IPS-18c (cell line): ENCODE measurements around the gene POLR2L.

ENCODE experiments used
- H3K4me3 ChIP-seq: 2 replicates; pipeline ENCODE4 v1.7.0; 2013; ENCODE audit warnings: low read depth, mild to moderate bottlenecking, low read length, moderate library complexity; ENCODE audit not compliant: insufficient read depth
- H3K9me3 ChIP-seq: one replicate; pipeline ENCODE4 v1.6.1; 2013; ENCODE audit warnings: mild to moderate bottlenecking, low read length, moderate library complexity; ENCODE audit not compliant: control insufficient read depth, insufficient read depth

The POLR2L gene

GRCh38 chr11:825366-826226 is 16.7 kb downstream of the POLR2L start:
- Histone ChIP-seq H3K4me3 (no peak overlapping the region), H3K9me3 (no peaks in the 10 kb centered on the region)

GRCh38 chr11:824942-825341 is 17.4 kb downstream of the POLR2L start:
- no peaks in the 10 kb centered on the region for H3K9me3 ChIP-seq
- no peak overlapping the region for H3K4me3 ChIP-seq

- Histone ChIP-seq H3K4me3 (no peak overlapping the region), H3K9me3 (no peaks in the 10 kb centered on the region)
Observed at GRCh38 chr11:824292-824880, 17.9 kb downstream of the POLR2L start.

DNA sequence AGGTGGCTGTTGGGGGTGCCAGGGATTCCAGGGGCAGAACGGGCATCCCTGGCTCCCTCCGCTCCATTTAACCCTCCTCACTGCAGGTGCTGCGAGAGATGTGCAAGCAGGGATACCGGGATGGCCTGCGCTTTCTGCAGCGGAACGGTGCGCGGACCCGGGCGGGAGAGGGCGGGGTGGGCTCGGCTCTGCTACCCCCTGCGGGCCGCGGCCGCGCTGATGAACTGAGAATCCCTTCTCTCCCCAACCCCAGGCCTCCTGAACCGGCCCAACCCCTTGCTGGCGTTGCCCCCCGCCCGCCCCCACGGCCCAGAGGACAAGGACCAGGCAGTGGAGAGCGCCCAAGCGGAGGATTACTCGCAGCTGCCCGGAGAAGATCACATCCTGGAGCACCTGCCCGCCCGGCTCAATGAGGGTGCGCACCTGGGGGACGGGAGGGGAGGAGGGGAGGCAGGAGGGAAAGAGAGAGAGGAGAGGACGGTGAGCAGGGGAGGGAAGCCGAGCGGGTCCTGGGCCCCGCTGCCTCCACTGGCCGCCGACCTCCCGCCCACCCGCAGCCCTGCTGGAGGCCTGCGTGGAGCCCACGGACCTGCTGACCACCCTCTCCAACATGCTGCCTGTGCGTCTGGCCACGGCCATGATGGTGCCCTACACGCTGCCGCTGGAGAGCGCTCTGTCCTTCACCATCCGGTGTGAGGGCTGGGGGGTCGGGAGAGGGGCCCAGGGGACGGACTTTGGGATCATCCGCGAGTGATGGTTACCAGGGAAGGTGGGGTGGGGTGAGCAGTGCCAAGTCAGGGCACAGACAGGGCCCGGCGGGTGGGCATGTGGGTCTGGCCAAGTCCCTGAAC is 18.7 kb downstream of the POLR2L start:
- Histone ChIP-seq H3K4me3 (no peak overlapping the region), H3K9me3 (no peaks in the 10 kb centered on the region)

DNA sequence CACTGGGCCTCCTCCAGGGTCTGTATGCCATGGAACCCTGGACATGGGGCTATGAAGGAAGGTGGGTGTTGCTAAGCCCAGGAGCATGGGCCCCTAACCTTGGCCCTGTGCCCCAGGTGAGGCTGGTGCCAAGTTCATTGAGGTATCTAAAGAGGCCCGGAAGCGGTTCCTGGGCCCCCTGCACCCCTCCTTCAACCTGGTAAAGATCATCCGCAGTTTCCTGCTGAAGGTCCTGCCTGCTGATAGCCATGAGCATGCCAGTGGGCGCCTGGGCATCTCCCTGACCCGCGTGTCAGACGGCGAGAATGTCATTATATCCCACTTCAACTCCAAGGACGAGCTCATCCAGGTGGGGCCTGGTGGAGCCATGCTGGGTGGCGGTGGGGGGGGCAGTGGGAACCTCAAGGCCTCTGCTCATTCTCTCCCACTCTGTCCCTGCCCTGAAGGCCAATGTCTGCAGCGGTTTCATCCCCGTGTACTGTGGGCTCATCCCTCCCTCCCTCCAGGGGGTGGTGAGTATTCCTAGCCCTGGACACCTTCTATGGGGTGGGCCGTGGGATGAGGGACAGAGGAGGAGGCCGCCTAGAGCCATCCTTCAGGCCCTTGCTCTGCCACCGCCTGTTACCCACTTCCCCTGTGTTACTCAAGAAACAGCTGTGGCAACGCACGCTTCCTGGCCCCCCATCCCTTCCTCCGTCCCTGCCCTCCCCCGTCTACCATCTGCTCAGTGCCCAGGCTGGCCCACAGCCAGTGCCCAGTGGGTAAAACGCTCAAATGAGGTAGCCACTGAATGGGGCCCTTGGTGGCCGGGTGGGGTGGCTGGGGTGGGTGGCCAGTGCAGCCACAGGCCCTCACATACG is 20.6 kb downstream of the POLR2L start:
- Histone ChIP-seq H3K9me3 (no peaks in the 10 kb centered on the region), H3K4me3 (no peak overlapping the region)

DNA sequence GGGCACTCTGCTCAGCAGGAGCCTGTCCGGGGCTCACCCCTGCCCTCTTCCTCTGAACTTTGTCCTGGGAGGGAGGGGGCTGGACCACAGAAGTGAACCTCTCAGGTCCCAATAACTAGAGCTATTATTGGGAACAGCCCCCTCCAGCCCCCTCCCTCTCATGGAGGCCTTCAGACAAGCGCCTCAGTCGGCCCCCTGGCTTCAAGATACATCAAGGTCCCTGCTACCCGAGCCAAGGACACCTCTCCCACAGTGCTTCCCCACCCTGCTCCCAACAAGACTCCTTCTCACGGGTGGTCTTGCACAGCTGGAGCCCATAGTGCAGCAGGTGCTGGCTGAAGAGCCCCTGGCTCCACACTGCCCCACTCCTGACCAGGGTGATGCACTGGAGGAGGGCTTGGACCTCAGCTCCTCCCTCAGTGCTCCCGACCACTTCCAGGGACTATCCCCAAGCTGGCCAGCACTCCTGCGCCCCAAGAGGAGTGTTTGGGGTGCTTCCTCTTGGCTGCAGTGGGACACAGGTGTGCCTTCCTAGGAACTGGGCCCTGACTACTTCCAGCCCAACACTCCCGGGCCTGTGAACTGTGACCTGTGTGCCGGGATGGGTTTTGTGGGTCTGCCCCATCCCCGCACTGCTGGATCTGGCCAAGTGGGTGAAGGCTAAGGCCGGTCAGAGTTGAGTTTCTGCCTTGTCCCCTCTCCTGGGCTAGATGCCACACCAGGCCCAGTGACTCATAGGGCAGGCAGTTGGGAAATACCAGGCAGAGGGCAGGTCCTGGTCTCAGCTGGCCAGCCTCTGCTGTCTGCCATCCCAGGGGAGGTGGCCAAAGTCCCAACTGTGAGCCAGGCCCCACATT is 21.4 kb downstream of the POLR2L start:
- Histone ChIP-seq H3K4me3 (peak overlapping the region; percentile 89), H3K9me3 (no peaks in the 10 kb centered on the region)

DNA sequence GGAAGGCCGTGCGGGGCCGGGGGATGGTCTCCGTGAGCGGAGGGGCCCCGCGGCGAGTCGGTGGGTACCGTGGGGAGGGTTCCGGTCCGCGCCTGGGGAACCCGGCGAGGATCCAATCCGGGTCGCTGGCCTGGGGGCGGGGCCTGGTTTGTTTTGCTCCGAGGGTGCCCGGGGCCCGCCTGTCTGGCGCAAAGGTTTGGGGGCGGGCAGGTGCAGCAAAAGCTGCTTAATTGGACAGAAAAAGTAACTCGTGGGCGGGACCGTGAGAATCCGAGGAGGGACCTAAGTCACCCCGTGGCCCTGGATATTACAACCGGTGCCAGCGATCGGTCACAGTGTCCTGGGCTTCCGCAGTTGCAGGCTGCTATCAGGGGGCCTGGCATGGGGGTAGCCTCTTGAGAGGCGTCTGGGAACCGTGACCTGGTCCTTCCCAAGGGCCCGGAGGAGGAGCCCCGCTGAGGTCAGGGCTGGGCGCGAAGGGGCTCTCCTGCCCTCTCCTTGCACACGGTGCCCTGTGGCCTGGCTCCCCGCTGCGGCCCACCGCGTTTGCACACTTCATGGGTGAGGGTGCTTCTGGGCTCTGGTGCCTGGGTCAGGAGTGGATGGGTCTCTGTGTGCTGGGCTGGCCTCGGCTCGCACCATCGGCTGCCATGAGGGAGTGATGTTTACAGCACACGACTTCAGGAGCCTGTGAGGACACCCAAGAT is 22.2 kb downstream of the POLR2L start:
- Histone ChIP-seq H3K9me3 (no peaks in the 10 kb centered on the region), H3K4me3 (peak overlapping the region; percentile 89)

DNA sequence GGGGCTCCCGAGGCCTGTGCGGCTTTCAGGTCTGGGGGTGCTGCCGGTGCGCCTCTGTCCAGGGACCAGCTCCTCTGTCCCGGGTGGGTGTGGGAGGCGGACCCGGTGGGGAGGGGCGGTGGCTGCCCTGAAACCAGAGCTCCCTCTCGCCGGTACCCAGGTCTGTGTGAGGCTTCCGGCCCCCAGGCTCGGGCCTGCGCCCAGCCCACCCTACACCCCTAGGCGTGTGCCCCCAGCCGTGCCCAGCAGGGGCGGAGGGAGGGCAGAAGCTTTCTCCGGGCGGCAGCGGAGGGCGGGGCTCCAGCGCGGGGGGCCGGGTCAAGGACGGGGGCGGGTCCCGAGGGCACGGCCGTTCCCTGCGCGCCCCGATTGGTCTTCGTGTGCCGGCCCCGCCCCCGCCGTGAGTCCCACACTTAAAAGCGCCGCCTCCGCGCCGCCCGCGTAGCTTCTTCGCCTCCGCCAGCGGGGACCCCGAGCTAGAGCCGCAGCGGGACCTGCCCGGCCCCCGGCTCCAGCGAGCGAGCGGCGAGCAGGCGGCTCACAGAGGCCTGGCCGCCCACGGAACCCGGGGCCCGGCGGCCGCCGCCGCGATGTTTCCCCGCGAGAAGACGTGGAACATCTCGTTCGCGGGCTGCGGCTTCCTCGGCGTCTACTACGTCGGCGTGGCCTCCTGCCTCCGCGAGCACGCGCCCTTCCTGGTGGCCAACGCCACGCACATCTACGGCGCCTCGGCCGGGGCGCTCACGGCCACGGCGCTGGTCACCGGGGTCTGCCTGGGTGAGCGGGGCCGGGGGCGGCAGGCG is 23.0 kb downstream of the POLR2L start:
- H3K9me3 ChIP-seq, result no peaks in the 10 kb centered on the region
- H3K4me3 ChIP-seq, result peak overlapping the region; percentile 89

- H3K4me3 ChIP-seq, result peak within 1 kb of the TSS; percentile 89
- H3K9me3 ChIP-seq, result no peaks in the 10 kb centered on the region
Observed at GRCh38 chr11:818396-819128, 23.8 kb downstream of the POLR2L start, which contains the start of gene PNPLA2. Gene PNPLA2, plus strand, starts transcription at chr11:818914. Its CDS starts 805 bp downstream, at chr11:819719.

- H3K9me3 ChIP-seq, result no peaks in the 10 kb centered on the region
Observed at GRCh38 chr11:816433-816779, 25.9 kb downstream of the POLR2L start.

GRCh38 chr11:815675-816432 is 26.5 kb downstream of the POLR2L start:
- Histone ChIP-seq H3K9me3 (no peaks in the 10 kb centered on the region), H3K4me3 (no peak overlapping the region)

More at GRCh38 chr11:816433-816779, 25.9 kb downstream of the POLR2L start:
- no peak overlapping the region for H3K4me3 ChIP-seq

GRCh38 chr11:813456-814096 is 28.8 kb downstream of the POLR2L start:
- Histone ChIP-seq H3K9me3 (no peaks in the 10 kb centered on the region), H3K4me3 (no peak overlapping the region)

DNA sequence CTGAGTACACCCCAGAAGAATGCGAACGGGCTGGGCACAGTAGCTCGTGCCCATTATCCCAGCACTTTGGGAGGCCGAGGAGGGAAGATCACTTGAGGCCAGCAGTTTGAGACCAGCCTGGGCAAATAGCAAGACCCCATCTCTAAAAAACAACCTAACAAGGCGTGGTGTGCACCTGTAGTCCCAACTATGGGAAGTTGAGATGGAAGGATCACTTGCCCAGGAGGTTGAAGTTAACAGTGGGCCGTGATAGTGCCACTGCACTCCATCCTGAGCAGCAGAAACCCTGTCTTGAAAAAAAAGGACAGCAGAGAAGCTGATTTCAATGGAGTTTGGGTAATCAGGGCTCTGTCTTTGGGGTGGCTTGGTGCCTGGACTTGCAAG is 29.3 kb downstream of the POLR2L start:
- no peaks in the 10 kb centered on the region for H3K9me3 ChIP-seq
- no peak overlapping the region for H3K4me3 ChIP-seq
